ENCODE results near the gene FBF1. TPM values are rescaled to one million over a fixed set of nuclear protein-coding genes. Genes with fewer than 3 reads are reported as not detected.
"Not testable (repeated sequence)": the region's sequence is repeated elsewhere in the genome, so short reads cannot be mapped to it uniquely, and the experiment has no call there.

Gene FBF1
- total RNA-seq, 4 donors from 2014 or later, result 4.7 to 8.8 (median 7.0) TPM

- DNase-seq (ENCODE audit: low spot score), result no peak
- no peak for ATAC-seq (ENCODE audit: low FRiP score)
These were observed 49.7 kb downstream of the FBF1 start for GRCh38 chr17:75891022-75891604.

GRCh38 chr17:75889454-75889853 is 51.4 kb downstream of the FBF1 start:
- no peak for TF ChIP-seq CTCF (IDR thresholded peaks at IDR 0.05)
- no peak for DNase-seq (ENCODE audit: low spot score)
- ATAC-seq (ENCODE audit: low FRiP score), result no peak

More at GRCh38 chr17:75891022-75891604, 49.7 kb downstream of the FBF1 start:
- no peak for TF ChIP-seq CTCF (IDR thresholded peaks at IDR 0.05)

- ATAC-seq (ENCODE audit: low FRiP score) (no peak), DNase-seq (ENCODE audit: low spot score) (no peak)
- no peak for TF ChIP-seq CTCF (IDR thresholded peaks at IDR 0.05)
These were observed 52.4 kb downstream of the FBF1 start for GRCh38 chr17:75888484-75888883.

GRCh38 chr17:75885860-75886259 is 55.0 kb downstream of the FBF1 start:
- not testable (repeated sequence) for ATAC-seq (ENCODE audit: low FRiP score); DNase-seq (ENCODE audit: low spot score)

- DNase-seq (ENCODE audit: low spot score) (no peak), ATAC-seq (ENCODE audit: low FRiP score) (no peak)
- no peak for TF ChIP-seq CTCF (IDR thresholded peaks at IDR 0.05)
These were observed 55.4 kb downstream of the FBF1 start for GRCh38 chr17:75885431-75885830.

- TF ChIP-seq CTCF (IDR thresholded peaks at IDR 0.05), result no peak
- DNase-seq (ENCODE audit: low spot score) (no peak), ATAC-seq (ENCODE audit: low FRiP score) (no peak)
These were observed 59.0 kb downstream of the FBF1 start for GRCh38 chr17:75881678-75882454.

- TF ChIP-seq CTCF (IDR thresholded peaks at IDR 0.05), result no peak
- no peak for ATAC-seq (ENCODE audit: low FRiP score)
- no peak for DNase-seq (ENCODE audit: low spot score)
These were observed 60.6 kb downstream of the FBF1 start for GRCh38 chr17:75880266-75880665.
